ENCODE measurements around the gene TLE6.

TLE6 gene

DNA sequence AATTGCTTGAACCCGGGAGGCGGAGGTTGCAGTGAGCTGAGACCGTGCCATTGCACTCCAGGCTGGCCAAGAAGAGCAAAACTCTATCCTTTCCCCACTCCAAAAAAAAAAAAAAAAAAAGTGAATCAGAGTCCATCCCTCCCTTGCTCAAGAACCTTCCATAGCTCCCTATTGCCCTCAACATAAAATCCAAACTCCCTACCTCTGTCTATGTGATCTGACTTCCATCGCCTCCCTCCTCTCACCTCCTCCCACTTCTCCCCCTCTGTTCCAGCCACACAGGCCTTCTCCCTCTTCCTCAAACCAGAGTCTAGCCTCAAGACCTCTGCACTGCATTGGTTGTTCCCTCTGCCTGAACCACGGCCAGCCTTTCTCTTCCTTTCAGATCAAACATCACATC, 61.8 kb downstream of the TLE6 start:
- no peak for DNase-seq (ENCODE audit: low spot score)
- Histone ChIP-seq H3K23ac (ENCODE audit: low read depth, low read length, poor library complexity) (no peak overlapping the region), H3K36me3 (replicated peaks in 1 of 2; ENCODE audit: control insufficient read depth in 2 of 2, insufficient read depth in 2 of 2, low read length in 2 of 2) (no peaks in the 10 kb centered on the region), H2BK12ac (ENCODE audit: low read length) (no peak overlapping the region), H2AK5ac (ENCODE audit: low read depth, low read length) (no peak overlapping the region), H4K8ac (ENCODE audit: low read depth, low read length) (no peak overlapping the region), H3K18ac (ENCODE audit: low read length) (no peak overlapping the region), H3K9me3 (replicated peaks in 1 of 2; ENCODE audit: control insufficient read depth in 2 of 2, insufficient read depth in 1 of 2, low read depth in 1 of 2, low read length in 2 of 2) (no peaks in the 10 kb centered on the region), H2BK15ac (ENCODE audit: low read length) (no peak overlapping the region), H3K27me3 (ENCODE audit: control insufficient read depth in 3 of 3, insufficient read depth in 3 of 3, low read depth in 1 of 3, low read length in 3 of 3) (peaks cover 0 to 30% (median 28%) of the 10 kb centered on the region in 3 experiments), H3K9ac (ENCODE audit: low read depth, low read length, poor library complexity) (no peak overlapping the region), H3K14ac (ENCODE audit: low read length) (no peak overlapping the region), H2BK5ac (ENCODE audit: low read length) (no peak overlapping the region), H3K79me1 (ENCODE audit: low read depth, low read length) (no peaks in the 10 kb centered on the region), H2BK120ac (ENCODE audit: low read depth, low read length) (no peak overlapping the region), H3K4ac (ENCODE audit: low read length) (no peak overlapping the region), H2AFZ (ENCODE audit: low read length) (no peak overlapping the region), H4K91ac (ENCODE audit: low read depth, low read length, poor library complexity) (no peak overlapping the region), H3K4me2 (ENCODE audit: insufficient read depth, low read length, poor library complexity, severe bottlenecking) (no peak overlapping the region), H3K4me1 (ENCODE audit: control insufficient read depth in 2 of 2, insufficient read depth in 1 of 2, low read depth in 1 of 2, low read length in 2 of 2) (peaks cover 26 to 31% of the 10 kb centered on the region in 2 donors), H3K27ac (replicated peaks; ENCODE audit: low read length) (no peak overlapping the region), H3K4me3 (ENCODE audit: low read length in 2 of 2) (no peak overlapping the region)
- WGBS, 2 donors (ENCODE audit: extremely low coverage in 2 of 2, insufficient read length in 2 of 2, insufficient replicate concordance in 1 of 2), result no CpG with 5 or more reads among the region's 5 CpGs

GRCh38 chr19:3039641-3040077, 62.3 kb downstream of the TLE6 start:
- H3K18ac ChIP-seq (ENCODE audit: low read length), result no peak overlapping the region
- no peak overlapping the region for H2BK12ac ChIP-seq (ENCODE audit: low read length)
- H2BK120ac ChIP-seq (ENCODE audit: low read depth, low read length), result no peak overlapping the region
- H3K23ac ChIP-seq (ENCODE audit: low read depth, low read length, poor library complexity), result peak overlapping the region; percentile 1
- no CpG with 5 or more reads among the region's 17 CpGs for WGBS, 2 donors (ENCODE audit: extremely low coverage in 2 of 2, insufficient read length in 2 of 2, insufficient replicate concordance in 1 of 2)
- H4K8ac ChIP-seq (ENCODE audit: low read depth, low read length), result no peak overlapping the region
- no peaks in the 10 kb centered on the region for H3K79me1 ChIP-seq (ENCODE audit: low read depth, low read length)
- H3K4me2 ChIP-seq (ENCODE audit: insufficient read depth, low read length, poor library complexity, severe bottlenecking), result no peak overlapping the region
- H2BK5ac ChIP-seq (ENCODE audit: low read length), result no peak overlapping the region
- no peaks in the 10 kb centered on the region for H3K36me3 ChIP-seq (replicated peaks in 1 of 2; ENCODE audit: control insufficient read depth in 2 of 2, insufficient read depth in 2 of 2, low read length in 2 of 2)
- peaks cover 0 to 24% (median 23%) of the 10 kb centered on the region in 3 experiments for H3K27me3 ChIP-seq (ENCODE audit: control insufficient read depth in 3 of 3, insufficient read depth in 3 of 3, low read depth in 1 of 3, low read length in 3 of 3)
- H2AFZ ChIP-seq (ENCODE audit: low read length), result no peak overlapping the region
- no peak overlapping the region for H3K14ac ChIP-seq (ENCODE audit: low read length)
- H3K9ac ChIP-seq (ENCODE audit: low read depth, low read length, poor library complexity), result no peak overlapping the region
- no peak overlapping the region for H4K91ac ChIP-seq (ENCODE audit: low read depth, low read length, poor library complexity)
- no peak overlapping the region for H2BK15ac ChIP-seq (ENCODE audit: low read length)
- no peak overlapping the region for H3K4me3 ChIP-seq (ENCODE audit: low read length in 2 of 2)
- no peak overlapping the region for H3K27ac ChIP-seq (replicated peaks; ENCODE audit: low read length)
- H3K4ac ChIP-seq (ENCODE audit: low read length), result no peak overlapping the region
- peaks cover 24 to 25% of the 10 kb centered on the region in 2 donors for H3K4me1 ChIP-seq (ENCODE audit: control insufficient read depth in 2 of 2, insufficient read depth in 1 of 2, low read depth in 1 of 2, low read length in 2 of 2)
- H2AK5ac ChIP-seq (ENCODE audit: low read depth, low read length), result no peak overlapping the region
- H3K9me3 ChIP-seq (replicated peaks in 1 of 2; ENCODE audit: control insufficient read depth in 2 of 2, insufficient read depth in 1 of 2, low read depth in 1 of 2, low read length in 2 of 2), result no peaks in the 10 kb centered on the region
- no peak for DNase-seq (ENCODE audit: low spot score)

DNA sequence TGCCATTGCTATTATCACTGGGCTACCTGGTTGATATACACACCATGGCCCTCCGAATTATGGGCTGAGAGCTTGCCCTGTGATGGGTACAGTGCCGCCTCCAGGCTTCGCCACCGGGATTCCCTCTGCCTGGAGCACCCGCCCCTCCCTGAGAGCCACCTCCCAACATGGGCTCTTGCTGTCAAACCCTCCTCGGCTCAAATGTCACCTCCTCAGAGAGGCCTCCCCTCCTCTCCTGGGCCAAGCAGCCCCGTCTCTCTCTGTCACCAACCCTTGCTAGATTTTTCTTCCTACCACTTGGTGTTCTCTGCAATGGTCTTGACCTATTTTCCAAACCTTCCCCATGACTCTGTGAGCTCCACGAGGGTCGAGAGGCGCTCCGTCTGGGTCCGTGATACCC, 64.0 kb downstream of the TLE6 start:
- H3K27ac ChIP-seq (replicated peaks; ENCODE audit: low read length), result peak overlapping the region; percentile 5
- peak overlapping the region; percentile 62 for H2BK15ac ChIP-seq (ENCODE audit: low read length)
- WGBS, 2 donors (ENCODE audit: extremely low coverage in 2 of 2, insufficient read length in 2 of 2, insufficient replicate concordance in 1 of 2), result no CpG with 5 or more reads among the region's 12 CpGs
- H2BK120ac ChIP-seq (ENCODE audit: low read depth, low read length), result peak overlapping the region; percentile 74
- H3K4me2 ChIP-seq (ENCODE audit: insufficient read depth, low read length, poor library complexity, severe bottlenecking), result peak overlapping the region; percentile 52
- no peak overlapping the region for H3K4ac ChIP-seq (ENCODE audit: low read length)
- H3K79me1 ChIP-seq (ENCODE audit: low read depth, low read length), result no peaks in the 10 kb centered on the region
- H3K23ac ChIP-seq (ENCODE audit: low read depth, low read length, poor library complexity), result no peak overlapping the region
- DNase-seq (ENCODE audit: low spot score), result no peak
- no peak overlapping the region for H3K4me3 ChIP-seq (ENCODE audit: low read length in 2 of 2)
- peak overlapping the region; percentile 93 for H3K18ac ChIP-seq (ENCODE audit: low read length)
- peak overlapping the region; percentile 90 for H2AFZ ChIP-seq (ENCODE audit: low read length)
- H3K27me3 ChIP-seq (ENCODE audit: control insufficient read depth in 3 of 3, insufficient read depth in 3 of 3, low read depth in 1 of 3, low read length in 3 of 3), result peaks cover 0 to 18% (median 18%) of the 10 kb centered on the region in 3 experiments
- peaks cover 21 to 23% of the 10 kb centered on the region in 2 donors for H3K4me1 ChIP-seq (ENCODE audit: control insufficient read depth in 2 of 2, insufficient read depth in 1 of 2, low read depth in 1 of 2, low read length in 2 of 2)
- H3K9ac ChIP-seq (ENCODE audit: low read depth, low read length, poor library complexity), result no peak overlapping the region
- H2BK5ac ChIP-seq (ENCODE audit: low read length), result peak overlapping the region; percentile 87
- no peaks in the 10 kb centered on the region for H3K36me3 ChIP-seq (replicated peaks in 1 of 2; ENCODE audit: control insufficient read depth in 2 of 2, insufficient read depth in 2 of 2, low read length in 2 of 2)
- H4K91ac ChIP-seq (ENCODE audit: low read depth, low read length, poor library complexity), result no peak overlapping the region
- H3K9me3 ChIP-seq (replicated peaks in 1 of 2; ENCODE audit: control insufficient read depth in 2 of 2, insufficient read depth in 1 of 2, low read depth in 1 of 2, low read length in 2 of 2), result no peaks in the 10 kb centered on the region
- no peak overlapping the region for H2BK12ac ChIP-seq (ENCODE audit: low read length)
- no peak overlapping the region for H3K14ac ChIP-seq (ENCODE audit: low read length)
- peak overlapping the region; percentile 98 for H2AK5ac ChIP-seq (ENCODE audit: low read depth, low read length)
- H4K8ac ChIP-seq (ENCODE audit: low read depth, low read length), result no peak overlapping the region

GRCh38 chr19:3041761-3042620, 64.6 kb downstream of the TLE6 start:
- H3K18ac ChIP-seq (ENCODE audit: low read length), result peak overlapping the region; percentile 93
- H3K4me2 ChIP-seq (ENCODE audit: insufficient read depth, low read length, poor library complexity, severe bottlenecking), result peak overlapping the region; percentile 52
- no peak overlapping the region for H3K4ac ChIP-seq (ENCODE audit: low read length)
- H3K27ac ChIP-seq (replicated peaks; ENCODE audit: low read length), result peak overlapping the region; percentile 5
- peak overlapping the region; percentile 90 for H2AFZ ChIP-seq (ENCODE audit: low read length)
- no CpG with 5 or more reads among the region's 40 CpGs for WGBS, 2 donors (ENCODE audit: extremely low coverage in 2 of 2, insufficient read length in 2 of 2, insufficient replicate concordance in 1 of 2)
- H3K4me1 ChIP-seq (ENCODE audit: control insufficient read depth in 2 of 2, insufficient read depth in 1 of 2, low read depth in 1 of 2, low read length in 2 of 2), result peaks cover 20 to 22% of the 10 kb centered on the region in 2 donors
- peaks cover 0 to 18% (median 18%) of the 10 kb centered on the region in 3 experiments for H3K27me3 ChIP-seq (ENCODE audit: control insufficient read depth in 3 of 3, insufficient read depth in 3 of 3, low read depth in 1 of 3, low read length in 3 of 3)
- H3K36me3 ChIP-seq (replicated peaks in 1 of 2; ENCODE audit: control insufficient read depth in 2 of 2, insufficient read depth in 2 of 2, low read length in 2 of 2), result no peaks in the 10 kb centered on the region
- H3K14ac ChIP-seq (ENCODE audit: low read length), result no peak overlapping the region
- peak overlapping the region; percentile 87 for H2BK5ac ChIP-seq (ENCODE audit: low read length)
- peak overlapping the region; percentile 62 for H2BK15ac ChIP-seq (ENCODE audit: low read length)
- no peaks in the 10 kb centered on the region for H3K79me1 ChIP-seq (ENCODE audit: low read depth, low read length)
- no peaks in the 10 kb centered on the region for H3K9me3 ChIP-seq (replicated peaks in 1 of 2; ENCODE audit: control insufficient read depth in 2 of 2, insufficient read depth in 1 of 2, low read depth in 1 of 2, low read length in 2 of 2)
- no peak overlapping the region for H4K8ac ChIP-seq (ENCODE audit: low read depth, low read length)
- H2BK12ac ChIP-seq (ENCODE audit: low read length), result peak overlapping the region; percentile 98
- peak overlapping the region; percentile 98 for H2AK5ac ChIP-seq (ENCODE audit: low read depth, low read length)
- no peak overlapping the region for H3K23ac ChIP-seq (ENCODE audit: low read depth, low read length, poor library complexity)
- H3K9ac ChIP-seq (ENCODE audit: low read depth, low read length, poor library complexity), result peak overlapping the region; percentile 14
- no peak for DNase-seq (ENCODE audit: low spot score)
- peak overlapping the region in 1 of 2 donors; percentile 31 for H3K4me3 ChIP-seq (ENCODE audit: low read length in 2 of 2)
- H2BK120ac ChIP-seq (ENCODE audit: low read depth, low read length), result peak overlapping the region; percentile 74
- H4K91ac ChIP-seq (ENCODE audit: low read depth, low read length, poor library complexity), result no peak overlapping the region

Data from neuronal stem cell (in vitro differentiated cells).